ENCODE results near the gene NPAS2.

DNA sequence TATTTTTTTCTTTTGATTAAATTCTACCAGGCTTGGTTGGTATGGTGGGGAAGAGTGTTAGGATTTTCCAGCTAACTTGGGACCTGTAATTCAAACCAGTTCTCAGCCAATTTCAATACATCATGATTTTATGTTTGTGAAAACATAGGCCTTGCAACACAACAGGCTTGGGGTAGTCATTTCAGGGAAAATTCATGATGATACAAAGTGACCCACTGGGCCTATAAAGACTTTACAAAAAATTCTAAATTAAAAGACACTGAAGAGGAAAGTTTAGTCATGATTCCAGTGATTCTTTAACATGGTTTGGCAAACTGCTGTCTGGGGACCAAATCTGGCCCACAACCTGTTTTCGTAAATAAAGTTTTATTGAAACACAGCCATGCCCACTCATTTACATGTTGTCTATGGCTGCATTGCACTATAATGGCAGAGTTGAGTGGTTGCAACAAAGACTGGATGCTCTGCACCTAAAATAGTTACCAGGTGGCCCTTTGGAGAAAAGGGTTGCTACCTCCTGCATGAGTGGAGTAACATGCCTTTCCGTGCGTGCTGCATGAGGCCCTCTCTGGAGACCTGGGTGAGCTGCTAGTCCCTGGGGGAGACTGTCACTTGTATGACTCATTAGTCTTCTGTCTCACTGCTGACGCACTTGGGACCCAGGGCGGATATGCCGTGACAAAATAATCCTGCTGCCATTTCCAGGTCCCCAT lies 73.6 kb downstream of the NPAS2 start:
- TF ChIP-seq, protein P1, sequence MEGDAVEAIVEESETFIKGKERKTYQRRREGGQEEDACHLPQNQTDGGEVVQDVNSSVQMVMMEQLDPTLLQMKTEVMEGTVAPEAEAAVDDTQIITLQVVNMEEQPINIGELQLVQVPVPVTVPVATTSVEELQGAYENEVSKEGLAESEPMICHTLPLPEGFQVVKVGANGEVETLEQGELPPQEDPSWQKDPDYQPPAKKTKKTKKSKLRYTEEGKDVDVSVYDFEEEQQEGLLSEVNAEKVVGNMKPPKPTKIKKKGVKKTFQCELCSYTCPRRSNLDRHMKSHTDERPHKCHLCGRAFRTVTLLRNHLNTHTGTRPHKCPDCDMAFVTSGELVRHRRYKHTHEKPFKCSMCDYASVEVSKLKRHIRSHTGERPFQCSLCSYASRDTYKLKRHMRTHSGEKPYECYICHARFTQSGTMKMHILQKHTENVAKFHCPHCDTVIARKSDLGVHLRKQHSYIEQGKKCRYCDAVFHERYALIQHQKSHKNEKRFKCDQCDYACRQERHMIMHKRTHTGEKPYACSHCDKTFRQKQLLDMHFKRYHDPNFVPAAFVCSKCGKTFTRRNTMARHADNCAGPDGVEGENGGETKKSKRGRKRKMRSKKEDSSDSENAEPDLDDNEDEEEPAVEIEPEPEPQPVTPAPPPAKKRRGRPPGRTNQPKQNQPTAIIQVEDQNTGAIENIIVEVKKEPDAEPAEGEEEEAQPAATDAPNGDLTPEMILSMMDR (conservative IDR thresholded peaks at IDR 0.05 in 1 of 2, IDR thresholded peaks at IDR 0.05 in 1 of 2; ENCODE audit: extremely low read depth in 1 of 2, insufficient read depth in 1 of 2, low read depth in 1 of 2, low read length in 2 of 2), result no peak
- no peak for TF ChIP-seq EZH2 (IDR thresholded peaks at IDR 0.05; ENCODE audit: borderline replicate concordance, low read length)

Data from mammary epithelial cell (primary cell).